ENCODE measurements around the gene C1QL4.
"Not testable (repeated sequence)": the region's sequence is repeated elsewhere in the genome, so short reads cannot be mapped to it uniquely, and the experiment has no call there.

The C1QL4 gene

DNA sequence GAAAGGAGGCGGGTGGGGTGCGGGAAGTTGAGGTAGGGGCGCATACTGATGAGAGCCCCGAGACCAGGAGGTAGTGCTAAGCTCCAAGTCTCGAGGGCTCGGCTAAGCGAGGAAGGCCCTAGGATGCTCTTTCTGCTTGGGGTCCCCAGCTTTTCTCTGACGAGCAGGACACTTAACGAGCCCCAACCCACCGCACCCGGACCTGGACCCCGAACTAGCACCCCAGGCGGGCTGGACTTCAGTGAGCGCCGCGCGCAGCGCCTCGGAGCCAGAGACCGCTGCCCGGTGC, 4.7 kb upstream of the C1QL4 start:
- Mint-ChIP-seq H3K27ac (no peak overlapping the region), H3K27me3 (peaks cover 42% of the 10 kb centered on the region), H3K9me3 (no peaks in the 10 kb centered on the region), H3K4me1 (peaks cover 48% of the 10 kb centered on the region), H3K36me3 (no peaks in the 10 kb centered on the region), H3K4me3 (no peak overlapping the region)

DNA sequence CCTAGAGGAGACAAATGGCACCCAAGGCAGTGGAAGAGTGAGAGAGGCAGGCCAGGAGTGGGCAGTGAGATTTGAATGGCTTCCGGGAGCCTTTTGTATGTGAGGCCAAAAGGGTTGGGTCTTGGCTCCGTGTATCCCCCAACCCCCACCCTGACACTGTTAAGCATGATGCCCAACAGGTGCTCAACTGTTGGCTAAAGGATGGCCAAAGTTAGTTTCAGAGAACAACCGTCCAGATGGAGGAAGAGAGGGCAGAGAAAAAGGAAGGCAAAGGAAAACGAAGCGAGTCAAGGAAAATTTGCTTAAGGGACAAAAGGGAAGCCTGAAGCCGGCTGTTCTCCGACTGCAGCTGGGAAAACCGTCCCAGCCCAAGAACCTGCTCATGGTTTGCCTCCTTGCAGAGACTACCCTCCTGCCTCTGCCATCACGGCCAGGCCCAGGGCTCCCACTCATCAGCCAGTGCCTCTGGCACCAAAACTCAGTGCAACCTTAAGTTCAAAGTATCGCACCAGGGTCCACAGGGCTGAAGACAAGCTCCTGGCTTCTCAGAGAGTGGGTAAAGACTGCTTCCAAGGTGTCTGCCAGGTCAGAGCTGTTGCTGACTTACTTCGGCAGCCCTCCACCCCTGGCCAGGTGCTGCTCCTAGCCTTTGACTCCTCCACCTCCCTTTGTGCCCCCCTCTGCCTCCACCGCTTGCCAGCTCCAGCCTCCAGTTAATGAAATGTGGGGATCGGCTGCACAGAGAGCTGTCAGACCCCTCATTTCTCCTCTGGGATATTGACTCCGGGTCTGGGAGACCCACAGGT, 4.2 kb upstream of the C1QL4 start:
- Mint-ChIP-seq H3K27ac (no peak overlapping the region), H3K27me3 (peaks cover 39% of the 10 kb centered on the region), H3K4me1 (peaks cover 44% of the 10 kb centered on the region), H3K9me3 (no peaks in the 10 kb centered on the region), H3K36me3 (no peaks in the 10 kb centered on the region), H3K4me3 (peak overlapping the region; percentile 19)

DNA sequence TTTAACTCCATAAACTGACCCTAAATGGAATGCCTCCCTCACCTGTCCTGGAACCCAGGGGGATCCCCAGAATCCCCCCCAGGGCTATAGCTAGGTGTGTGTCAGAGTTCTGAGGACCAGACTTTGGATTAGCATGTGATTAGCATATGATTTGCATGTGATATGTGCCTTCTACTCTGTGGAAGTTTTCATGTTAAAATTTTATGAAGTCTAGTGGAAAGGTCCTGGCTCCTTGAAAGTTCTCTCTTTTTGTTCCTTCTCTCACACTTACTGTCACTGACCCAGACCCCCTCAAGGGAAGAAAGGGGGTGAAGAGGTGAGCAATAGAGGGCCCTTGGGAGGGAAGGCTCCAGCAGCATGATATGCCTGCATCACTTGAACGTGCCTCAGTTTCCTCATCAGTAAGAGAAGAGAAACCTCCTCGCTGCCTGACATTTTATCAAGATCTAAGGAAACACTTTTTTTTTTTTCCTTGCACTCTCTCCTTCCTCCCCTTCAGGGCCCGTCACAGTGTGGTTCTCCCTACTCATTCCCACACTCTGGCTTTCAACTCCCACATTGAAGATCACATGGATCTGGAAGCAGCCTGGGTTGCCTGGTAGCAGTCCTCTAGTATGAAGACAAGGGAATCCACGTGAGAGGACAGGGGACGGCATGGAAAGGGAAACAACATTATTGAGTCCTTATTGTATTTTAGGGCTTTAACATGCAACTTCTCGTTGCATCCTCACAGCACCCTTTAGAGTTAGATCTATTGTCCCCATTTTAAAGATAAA, 3.3 kb upstream of the C1QL4 start:
- Mint-ChIP-seq H3K9me3 (no peaks in the 10 kb centered on the region), H3K4me3 (no peak overlapping the region), H3K4me1 (peaks cover 40% of the 10 kb centered on the region), H3K27ac (peak overlapping the region; percentile 12), H3K36me3 (peaks cover 2% of the 10 kb centered on the region), H3K27me3 (peaks cover 41% of the 10 kb centered on the region)

DNA sequence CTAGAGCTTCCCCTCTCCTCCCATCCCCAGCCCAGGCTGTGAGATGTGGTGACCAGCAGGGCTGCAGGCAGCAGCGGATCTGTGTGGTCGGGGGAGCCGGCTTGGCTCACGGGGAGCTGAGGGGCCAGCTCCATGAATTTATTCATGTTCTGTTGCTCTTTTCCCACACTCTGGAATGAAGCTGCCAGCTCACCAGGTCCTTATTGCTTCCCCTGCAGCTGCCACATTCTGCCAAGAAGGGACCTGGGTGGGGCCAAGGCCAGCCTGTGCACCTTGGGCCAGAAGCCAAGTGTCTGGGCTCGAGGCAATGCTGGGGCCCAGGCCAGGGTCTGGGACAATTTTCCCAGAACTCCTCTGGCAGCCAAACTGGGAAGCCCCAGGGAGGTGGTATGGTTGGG, 2.5 kb upstream of the C1QL4 start:
- Mint-ChIP-seq H3K27ac (no peak overlapping the region), H3K36me3 (peaks cover 2% of the 10 kb centered on the region), H3K4me3 (no peak overlapping the region), H3K9me3 (no peaks in the 10 kb centered on the region), H3K4me1 (peaks cover 41% of the 10 kb centered on the region), H3K27me3 (peaks cover 46% of the 10 kb centered on the region)

DNA sequence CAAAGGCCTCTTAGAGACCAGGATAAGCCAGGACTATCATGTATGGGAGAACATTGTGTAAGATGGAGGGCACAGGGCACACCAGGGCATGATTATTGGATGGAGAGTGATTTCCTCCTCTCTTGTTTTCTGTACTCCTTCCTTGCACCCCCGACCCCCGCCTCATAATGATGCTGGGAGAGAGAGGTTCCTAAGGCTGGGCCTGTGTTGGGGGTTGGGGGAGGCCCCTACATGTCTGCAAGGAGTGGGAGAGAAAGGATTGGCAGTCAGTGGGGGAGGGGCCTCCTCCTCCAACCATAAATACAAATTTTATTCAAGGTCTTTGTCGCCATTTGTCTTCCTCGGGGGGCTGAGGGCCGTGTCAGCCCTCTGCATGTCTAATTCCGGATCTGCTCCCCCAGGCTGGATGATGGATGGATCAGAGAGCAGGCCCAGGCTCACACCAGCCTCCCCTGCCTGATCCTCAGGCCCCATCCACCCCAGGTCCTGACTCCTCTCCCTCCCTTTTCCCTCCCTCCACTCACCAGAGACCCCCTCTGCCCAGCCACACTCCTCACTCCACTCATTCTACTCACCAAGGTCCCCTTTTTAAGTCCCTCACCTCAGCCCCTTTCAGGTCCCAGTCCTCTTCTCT, 2.0 kb upstream of the C1QL4 start:
- H3K27me3 Mint-ChIP-seq: peaks cover 44% of the 10 kb centered on the region
- peaks cover 2% of the 10 kb centered on the region for H3K36me3 Mint-ChIP-seq
- peaks cover 36% of the 10 kb centered on the region for H3K4me1 Mint-ChIP-seq
- no peaks in the 10 kb centered on the region for H3K9me3 Mint-ChIP-seq
- no peak overlapping the region for H3K4me3 Mint-ChIP-seq
- no peak overlapping the region for H3K27ac Mint-ChIP-seq

DNA sequence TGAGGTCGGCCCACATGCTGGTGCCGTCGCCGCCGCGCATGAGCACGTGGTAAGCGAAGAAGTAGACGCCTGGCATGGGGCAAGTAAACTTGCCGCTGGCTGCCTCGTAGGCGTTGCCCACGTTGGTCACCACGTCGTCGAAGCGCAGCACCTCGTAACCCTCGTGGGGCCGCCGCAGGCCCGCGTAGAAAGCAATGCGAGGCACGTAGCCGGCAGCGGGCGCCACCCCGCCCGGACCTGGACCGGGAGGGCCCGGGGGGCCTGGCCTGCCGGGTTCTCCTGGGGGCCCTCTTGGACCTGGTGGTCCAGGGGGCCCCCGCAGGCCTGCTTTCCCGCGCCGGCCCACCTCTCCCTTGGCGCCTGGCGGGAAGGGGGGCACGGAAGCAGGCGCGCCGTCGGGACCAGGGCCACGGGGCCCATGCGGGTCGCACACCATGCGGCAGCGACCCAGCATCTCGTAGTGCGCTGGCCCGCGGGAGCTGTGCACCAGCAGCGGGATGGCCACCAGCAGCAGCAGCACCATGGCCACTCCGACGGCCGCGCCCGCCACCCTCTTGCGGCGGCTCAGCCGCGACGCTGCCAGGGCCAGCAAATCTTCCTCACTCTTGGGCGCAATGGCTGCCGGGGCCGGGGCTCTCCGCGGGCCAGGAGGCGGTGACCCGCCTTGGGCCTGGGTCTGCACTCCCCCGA, 888 bp downstream of the C1QL4 start:
- Mint-ChIP-seq H3K27ac (peak overlapping the region; percentile 55), H3K4me1 (peaks cover 27% of the 10 kb centered on the region), H3K27me3 (peaks cover 52% of the 10 kb centered on the region), H3K4me3 (no peak overlapping the region), H3K36me3 (peaks cover 2% of the 10 kb centered on the region), H3K9me3 (no peaks in the 10 kb centered on the region)

DNA sequence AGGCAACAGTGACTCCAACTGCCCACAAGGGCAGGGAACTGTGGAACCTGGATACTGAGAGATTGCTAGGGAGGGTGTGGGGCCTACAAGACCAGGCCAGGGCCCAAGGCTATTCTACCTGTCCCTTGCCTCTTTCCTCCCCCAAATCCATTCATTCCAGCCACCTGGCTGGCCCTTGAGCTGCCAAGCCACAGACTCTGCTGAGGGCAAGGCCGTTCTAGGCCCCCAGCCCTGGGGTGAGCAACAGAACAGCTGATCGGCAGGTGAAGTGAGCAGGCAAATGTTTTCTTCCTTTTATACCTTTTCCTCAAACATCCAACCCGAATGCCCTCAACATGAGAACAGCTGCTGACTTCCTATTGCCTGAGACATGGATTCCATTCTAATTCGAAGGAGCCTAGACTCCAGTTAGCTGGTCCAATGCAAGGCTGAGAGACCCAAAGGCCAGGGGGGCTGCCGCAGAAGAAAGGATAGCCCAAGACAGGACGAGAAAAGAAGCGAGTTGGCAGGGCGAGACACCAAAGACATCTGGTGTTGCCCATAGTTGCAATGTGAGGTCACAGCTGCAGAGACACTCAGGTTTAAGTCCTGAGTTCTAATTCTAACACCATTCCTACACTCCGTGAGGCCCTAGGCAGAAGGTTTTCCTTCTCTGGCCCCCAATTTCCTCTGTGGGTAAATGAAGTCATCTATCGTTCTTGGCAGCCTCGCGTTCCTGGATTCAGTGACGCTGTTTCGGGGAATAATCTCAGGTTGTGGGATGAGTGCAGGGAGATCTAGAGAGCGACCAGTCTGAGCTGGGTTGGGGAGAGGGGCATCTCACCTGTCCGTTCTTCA, 1.7 kb downstream of the C1QL4 start:
- Mint-ChIP-seq H3K4me3 (peak overlapping the region; percentile 27), H3K27ac (peak overlapping the region; percentile 55)

DNA sequence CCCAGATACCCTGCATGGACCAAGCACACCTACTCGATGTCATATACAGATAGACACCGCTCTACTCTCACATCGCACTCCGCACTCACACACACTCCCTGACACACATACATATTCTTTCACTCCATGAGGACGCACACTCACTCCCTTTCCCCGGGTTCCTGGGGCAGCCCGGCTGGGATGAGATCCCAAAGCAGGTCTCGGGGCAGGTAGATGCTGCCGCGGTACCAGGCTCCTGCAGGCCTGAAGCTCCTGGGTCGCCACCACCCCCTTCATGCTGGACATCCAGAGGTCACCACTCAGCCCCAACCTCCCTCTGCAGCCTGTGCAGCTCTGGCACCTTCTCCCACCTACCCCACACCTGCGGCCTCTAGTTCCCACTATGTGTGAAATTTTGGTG, 2.3 kb downstream of the C1QL4 start:
- Mint-ChIP-seq H3K36me3 (peaks cover 2% of the 10 kb centered on the region), H3K9me3 (no peaks in the 10 kb centered on the region), H3K4me3 (no peak overlapping the region), H3K4me1 (peaks cover 27% of the 10 kb centered on the region), H3K27me3 (peaks cover 44% of the 10 kb centered on the region), H3K27ac (no peak overlapping the region)

More for the DNA sequence above, 1.7 kb downstream of the C1QL4 start:
- peaks cover 27% of the 10 kb centered on the region for H3K4me1 Mint-ChIP-seq
- H3K36me3 Mint-ChIP-seq: peaks cover 2% of the 10 kb centered on the region
- no peaks in the 10 kb centered on the region for H3K9me3 Mint-ChIP-seq
- H3K27me3 Mint-ChIP-seq: peaks cover 47% of the 10 kb centered on the region

DNA sequence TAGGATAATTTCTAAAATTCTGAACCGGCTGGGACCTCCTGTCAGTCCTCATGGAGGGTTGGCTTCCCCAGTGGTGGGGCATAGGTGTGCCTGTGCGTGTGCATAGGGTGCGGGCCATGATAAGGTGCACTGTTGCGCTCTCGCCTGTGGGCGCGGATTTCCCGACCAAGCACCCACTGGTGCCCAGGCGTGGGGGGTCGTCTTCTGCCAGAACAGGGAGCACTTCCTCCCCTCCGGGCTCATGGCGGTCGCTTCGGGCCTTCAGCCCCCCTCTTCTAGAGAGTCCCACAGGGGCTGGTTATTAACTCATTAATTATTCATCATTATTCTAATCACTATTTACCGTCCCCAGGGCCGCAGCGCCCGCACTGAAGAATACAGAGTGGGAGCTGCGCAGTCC, 2.8 kb downstream of the C1QL4 start:
- Mint-ChIP-seq H3K36me3 (peaks cover 2% of the 10 kb centered on the region), H3K4me1 (peaks cover 27% of the 10 kb centered on the region), H3K9me3 (no peaks in the 10 kb centered on the region), H3K4me3 (no peak overlapping the region), H3K27me3 (peaks cover 42% of the 10 kb centered on the region), H3K27ac (no peak overlapping the region)

DNA sequence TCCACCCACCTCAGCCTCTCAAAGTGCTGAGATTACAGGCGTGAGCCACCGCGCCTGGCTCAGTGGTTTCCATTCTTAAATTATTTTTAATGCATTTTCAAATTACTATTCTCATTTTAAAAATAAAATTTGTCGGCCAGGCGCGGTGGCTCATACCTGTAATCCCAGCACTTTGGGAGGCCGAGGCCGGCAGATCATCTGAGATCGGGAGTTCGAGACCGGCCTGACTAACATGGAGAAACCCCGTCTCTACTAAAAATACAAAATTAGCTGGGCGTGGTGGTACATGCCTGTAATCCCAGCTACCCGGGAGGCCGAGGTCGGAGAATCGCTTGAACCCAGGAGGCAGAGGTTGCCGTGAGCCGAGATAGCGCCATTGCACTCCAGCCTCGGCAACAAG, 3.2 kb downstream of the C1QL4 start:
- H3K9me3 Mint-ChIP-seq, H3K4me3 Mint-ChIP-seq, H3K36me3 Mint-ChIP-seq, H3K27ac Mint-ChIP-seq: not testable (repeated sequence)
- Mint-ChIP-seq H3K27me3 (peaks cover 41% of the 10 kb centered on the region), H3K4me1 (peaks cover 27% of the 10 kb centered on the region)

DNA sequence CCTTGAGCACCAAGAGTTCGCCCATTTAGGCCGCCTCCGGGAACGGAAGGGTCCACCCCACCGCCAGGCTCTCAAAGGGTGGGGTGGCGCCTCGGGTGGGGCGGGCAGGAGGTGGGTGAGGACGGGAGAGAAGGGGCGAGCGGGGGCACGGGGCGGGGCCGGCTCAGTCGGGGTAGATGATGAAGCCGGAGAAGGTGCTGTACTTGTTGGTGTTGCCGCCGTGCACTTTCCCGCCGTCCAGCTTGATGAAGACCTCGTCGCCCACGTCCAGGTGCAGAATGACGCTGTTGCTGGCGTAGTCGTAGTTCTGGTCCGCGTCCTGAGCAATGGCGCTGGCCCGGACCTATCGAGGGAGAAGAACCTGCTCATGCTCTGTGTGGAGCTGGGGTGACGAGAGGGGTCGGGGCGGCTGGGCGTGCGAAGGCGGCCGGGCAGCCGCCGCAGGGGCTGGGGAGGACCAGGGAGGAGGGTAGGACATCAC, 4.1 kb downstream of the C1QL4 start:
- H3K27me3 Mint-ChIP-seq: peaks cover 37% of the 10 kb centered on the region
- H3K36me3 Mint-ChIP-seq: peaks cover 2% of the 10 kb centered on the region
- H3K27ac Mint-ChIP-seq: no peak overlapping the region
- H3K9me3 Mint-ChIP-seq: no peaks in the 10 kb centered on the region
- H3K4me3 Mint-ChIP-seq: peak overlapping the region; percentile 1
- peaks cover 23% of the 10 kb centered on the region for H3K4me1 Mint-ChIP-seq

DNA sequence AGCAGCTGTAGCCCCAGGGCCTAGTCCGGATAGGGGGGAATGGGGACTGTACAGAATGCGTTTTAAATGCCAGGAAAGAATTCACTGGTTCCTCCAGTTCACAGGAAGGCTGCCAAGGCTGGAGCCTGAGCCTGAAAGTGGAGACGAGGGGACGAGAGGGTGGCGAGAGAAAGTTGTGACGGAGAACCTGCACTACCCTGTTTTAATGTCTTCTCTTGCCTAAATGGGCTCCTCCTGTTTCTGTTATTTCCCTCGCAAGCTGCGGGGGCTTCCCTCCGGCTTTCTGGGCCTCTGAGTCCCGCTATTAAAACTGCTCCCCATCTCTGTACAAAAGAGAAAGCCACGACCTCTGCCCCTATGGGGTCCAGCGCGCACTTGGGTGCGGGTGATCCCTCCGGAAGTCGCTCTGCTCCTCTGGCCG, 4.5 kb downstream of the C1QL4 start:
- Mint-ChIP-seq H3K27me3 (peaks cover 33% of the 10 kb centered on the region), H3K27ac (no peak overlapping the region), H3K4me3 (no peak overlapping the region), H3K4me1 (peaks cover 18% of the 10 kb centered on the region), H3K36me3 (peaks cover 2% of the 10 kb centered on the region), H3K9me3 (no peaks in the 10 kb centered on the region)

DNA sequence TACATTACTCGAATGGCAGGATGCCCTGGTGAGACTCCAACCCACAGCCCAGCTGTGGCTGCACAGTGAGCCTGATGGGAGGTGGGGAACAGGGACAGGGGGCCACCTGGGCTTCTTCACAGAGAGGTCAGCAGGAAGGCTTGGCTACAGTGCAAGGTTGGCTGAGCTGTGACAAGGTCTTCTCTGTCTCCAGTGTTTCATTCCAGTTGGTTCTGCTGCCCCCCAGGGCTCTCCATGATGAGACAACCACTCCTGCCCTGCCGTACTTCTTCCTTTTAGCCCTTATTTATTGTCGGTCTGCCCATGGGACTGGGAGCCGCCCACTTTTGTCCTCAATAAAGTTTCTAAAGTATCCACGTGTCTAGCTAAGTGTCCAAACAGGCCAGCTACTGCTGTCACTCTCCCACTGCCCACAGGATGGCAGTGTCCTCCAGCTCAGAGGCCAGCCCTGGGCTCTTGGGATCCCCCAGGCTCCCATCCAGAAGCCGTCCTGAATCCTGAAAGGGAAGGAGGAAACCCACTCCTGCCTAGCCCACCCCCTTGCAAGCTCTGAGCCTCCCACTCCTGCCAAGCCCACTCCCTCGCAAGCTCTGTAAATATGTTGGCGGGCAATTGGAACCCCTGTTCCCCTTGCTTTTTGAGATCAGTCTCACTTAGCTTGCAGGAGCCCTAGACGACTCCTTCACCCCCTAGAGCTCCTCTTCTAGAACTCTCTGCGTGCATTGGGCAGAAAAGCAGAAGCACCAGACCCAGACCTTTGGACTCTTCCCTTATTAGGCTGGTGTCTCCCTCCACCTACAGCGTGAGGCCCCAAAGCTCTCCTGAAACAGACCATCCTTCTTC, 5.4 kb downstream of the C1QL4 start:
- Mint-ChIP-seq H3K9me3 (no peaks in the 10 kb centered on the region), H3K36me3 (peaks cover 2% of the 10 kb centered on the region), H3K27ac (no peak overlapping the region), H3K27me3 (peaks cover 27% of the 10 kb centered on the region), H3K4me3 (no peak overlapping the region), H3K4me1 (peaks cover 10% of the 10 kb centered on the region)
